ENCODE measurements around the gene FBXO31. TPM values are rescaled to one million over a fixed set of nuclear protein-coding genes. Genes with fewer than 3 reads are reported as not detected.

FBXO31 gene, protein sequence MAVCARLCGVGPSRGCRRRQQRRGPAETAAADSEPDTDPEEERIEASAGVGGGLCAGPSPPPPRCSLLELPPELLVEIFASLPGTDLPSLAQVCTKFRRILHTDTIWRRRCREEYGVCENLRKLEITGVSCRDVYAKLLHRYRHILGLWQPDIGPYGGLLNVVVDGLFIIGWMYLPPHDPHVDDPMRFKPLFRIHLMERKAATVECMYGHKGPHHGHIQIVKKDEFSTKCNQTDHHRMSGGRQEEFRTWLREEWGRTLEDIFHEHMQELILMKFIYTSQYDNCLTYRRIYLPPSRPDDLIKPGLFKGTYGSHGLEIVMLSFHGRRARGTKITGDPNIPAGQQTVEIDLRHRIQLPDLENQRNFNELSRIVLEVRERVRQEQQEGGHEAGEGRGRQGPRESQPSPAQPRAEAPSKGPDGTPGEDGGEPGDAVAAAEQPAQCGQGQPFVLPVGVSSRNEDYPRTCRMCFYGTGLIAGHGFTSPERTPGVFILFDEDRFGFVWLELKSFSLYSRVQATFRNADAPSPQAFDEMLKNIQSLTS
- total RNA-seq (28.7 and 31.8 TPM in 2 replicates), polyA plus RNA-seq (17.1 and 19.1 TPM in 2 replicates), polyA minus RNA-seq (21.7 and 24.5 TPM in 2 replicates), Bru-seq, nascent RNA (percentile 61 among the genes with signal in this experiment), BruChase-seq, experiment 1, labeled RNA remaining after a 6-hour chase (percentile 65 among the genes with signal in this experiment), BruChase-seq, experiment 2, labeled RNA remaining after a 2-hour chase (percentile 67 among the genes with signal in this experiment)
- polyA plus RNA-seq (2011; cell fraction: cytosol; rRNA removed): 7.9 and 9.7 TPM in 2 replicates
- 53.6 and 60.9 TPM in 2 replicates for polyA plus RNA-seq (2011; cell fraction: nucleus; rRNA removed)
- polyA plus RNA-seq (2012): 13.5 and 18.7 TPM in 2 replicates
- polyA minus RNA-seq (2011; cell fraction: cytosol; rRNA and poly(A)+ RNA removed): 15.0 TPM
- 19.8 and 25.0 TPM in 2 replicates for polyA minus RNA-seq (2011; cell fraction: nucleus; rRNA and poly(A)+ RNA removed)
- long read RNA-seq, full-length matches to known transcripts: 19 of 37 reads
- long read RNA-seq, partial matches to known transcripts: 4 of 37 reads
- long read RNA-seq, other reads (novel, unspliced or antisense): 14 of 37 reads

GRCh38 chr16:87383505-87384161 lies at the start of gene FBXO31:
FBXO31 (minus strand) TSS chr16:87383776; CDS start chr16:87383744, 32 bp downstream.
- FAIRE-seq: peak; percentile 68
- intact Hi-C loops (cut with micrococcal nuclease): loop anchor here (1.0 to 10.0 kb wide), 6 partner anchors 8 to 719 kb away; partner anchors contain the start of genes C16orf95 and MAP1LC3B
- dilution Hi-C loops (cut with MboI; ENCODE audit: extremely low pct_ligation_motif_present, low sequenced_read_pairs): no loop called here

More at GRCh38 chr16:87383505-87384161, at the start of gene FBXO31:
- Histone ChIP-seq H2AFZ (ENCODE audit: low read depth, low read length) (peak within 1 kb of the TSS; percentile 76), H4K20me1 (replicated peaks; ENCODE audit: control insufficient read depth, extremely low read depth, insufficient read depth, low read length) (peaks cover 2% of the 10 kb centered on the region), H3K27me3 (ENCODE audit: control insufficient read depth in 2 of 2, insufficient read depth in 2 of 2, low read length in 2 of 2) (no peaks in the 10 kb centered on the region), H3K36me3 (ENCODE audit: control insufficient read depth in 2 of 2, extremely low read depth in 1 of 2, insufficient read depth in 2 of 2, low read length in 2 of 2) (no peaks in the 10 kb centered on the region), H3K9ac (replicated peaks; ENCODE audit: extremely low read depth, insufficient read depth, low read length) (peak within 1 kb of the TSS; percentile 71), H3K79me2 (ENCODE audit: control insufficient read depth, insufficient read depth, low read length) (peaks cover 36% of the 10 kb centered on the region), H3K4me3 (replicated peaks in 1 of 3; ENCODE audit: insufficient read depth in 1 of 3, low read depth in 1 of 3, low read length in 3 of 3) (peak within 1 kb of the TSS; percentile 54 to 77 (median 68)), H3K27ac (ENCODE audit: insufficient read depth, low read depth, low read length) (peak within 1 kb of the TSS; percentile 39), H3K4me1 (ENCODE audit: control insufficient read depth, extremely low read depth, insufficient read depth, low read length) (peaks cover 20% of the 10 kb centered on the region), H3K4me2 (ENCODE audit: insufficient read depth, low read length) (peak within 1 kb of the TSS; percentile 91), H3K9me3 (replicated peaks; ENCODE audit: control insufficient read depth, insufficient read depth, low read length) (no peaks in the 10 kb centered on the region), H3K9me1 (replicated peaks; ENCODE audit: control insufficient read depth, extremely low read depth, insufficient read depth, low read length) (no peaks in the 10 kb centered on the region)
- BruUV-seq (replicated peaks): no TSS peak
- CTCF ChIA-PET: interaction anchor here (0.6 to 3.9 kb wide), 10 partner anchors 9 to 819 kb away, joined by 3 to 21 read pairs (median 5); partner anchors contain the start of gene C16orf95
- DNase-seq (ENCODE audit: low read depth, low spot score): peak; percentile 89
- TF ChIP-seq POLR2A (IDR thresholded peaks at IDR 0.05; ENCODE audit: low read depth, low read length) (peak; percentile 57), EZH2 (IDR thresholded peaks at IDR 0.05; ENCODE audit: borderline replicate concordance, low read depth, low read length, severe bottlenecking) (no peak), POLR2AphosphoS5 (IDR thresholded peaks at IDR 0.05; ENCODE audit: insufficient read depth, low read depth, low read length) (peak; percentile 91), MYC (IDR thresholded peaks at IDR 0.05; ENCODE audit: low read depth, low read length) (peak; percentile 80), MAX (IDR thresholded peaks at IDR 0.05; ENCODE audit: insufficient read depth, insufficient read length) (peak; percentile 2), FOS (IDR thresholded peaks at IDR 0.05; ENCODE audit: borderline replicate concordance, insufficient read depth, low read length) (no peak)
- TF ChIP-seq, protein P1, sequence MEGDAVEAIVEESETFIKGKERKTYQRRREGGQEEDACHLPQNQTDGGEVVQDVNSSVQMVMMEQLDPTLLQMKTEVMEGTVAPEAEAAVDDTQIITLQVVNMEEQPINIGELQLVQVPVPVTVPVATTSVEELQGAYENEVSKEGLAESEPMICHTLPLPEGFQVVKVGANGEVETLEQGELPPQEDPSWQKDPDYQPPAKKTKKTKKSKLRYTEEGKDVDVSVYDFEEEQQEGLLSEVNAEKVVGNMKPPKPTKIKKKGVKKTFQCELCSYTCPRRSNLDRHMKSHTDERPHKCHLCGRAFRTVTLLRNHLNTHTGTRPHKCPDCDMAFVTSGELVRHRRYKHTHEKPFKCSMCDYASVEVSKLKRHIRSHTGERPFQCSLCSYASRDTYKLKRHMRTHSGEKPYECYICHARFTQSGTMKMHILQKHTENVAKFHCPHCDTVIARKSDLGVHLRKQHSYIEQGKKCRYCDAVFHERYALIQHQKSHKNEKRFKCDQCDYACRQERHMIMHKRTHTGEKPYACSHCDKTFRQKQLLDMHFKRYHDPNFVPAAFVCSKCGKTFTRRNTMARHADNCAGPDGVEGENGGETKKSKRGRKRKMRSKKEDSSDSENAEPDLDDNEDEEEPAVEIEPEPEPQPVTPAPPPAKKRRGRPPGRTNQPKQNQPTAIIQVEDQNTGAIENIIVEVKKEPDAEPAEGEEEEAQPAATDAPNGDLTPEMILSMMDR (IDR thresholded peaks at IDR 0.05; ENCODE audit: extremely low read depth in 1 of 2, insufficient read depth in 1 of 2, low read depth in 1 of 2, low read length in 2 of 2): no peak
- POLR2A ChIA-PET: interaction anchor here (0.8 to 1.6 kb wide), 2 partner anchors 24 to 66 kb away, joined by 4 to 6 read pairs; partner anchors contain the start of gene C16orf95

Measured in endothelial cell of umbilical vein (primary cell).